Stimulated activated CD8-positive, alpha-beta memory T cell treated with anti-CD3 and anti-CD28 coated beads, Interleukin-4, amount 100 ng/mL, for 4 hours (primary cell): ENCODE results near the gene SCAF11.

Experiments used
- DNase-seq, 2 donors: peaks; one replicate each; pipeline ENCODE4 v3.0.0-alpha.2; 2020; ENCODE audit warnings: low read depth in 2 of 2, low spot score in 1 of 2

The SCAF11 gene

GRCh38 chr12:45980540-45980939 is 9.8 kb downstream of the SCAF11 start:
- no peak for DNase-seq

- DNase-seq: no peak
These were observed 12.3 kb downstream of the SCAF11 start for GRCh38 chr12:45978108-45978507.

- no peak for DNase-seq
These were observed 12.8 kb downstream of the SCAF11 start for GRCh38 chr12:45977620-45978019.

GRCh38 chr12:45975506-45975905 is 14.9 kb downstream of the SCAF11 start:
- no peak for DNase-seq

GRCh38 chr12:45974883-45975282 is 15.5 kb downstream of the SCAF11 start:
- DNase-seq: no peak

GRCh38 chr12:45974171-45974719 is 16.1 kb downstream of the SCAF11 start:
- no peak for DNase-seq

- DNase-seq: no peak
These were observed 16.8 kb downstream of the SCAF11 start for GRCh38 chr12:45973526-45973925.

- no peak for DNase-seq
These were observed 20.0 kb downstream of the SCAF11 start for GRCh38 chr12:45970391-45970790.

GRCh38 chr12:45969084-45969483 is 21.3 kb downstream of the SCAF11 start:
- no peak for DNase-seq

GRCh38 chr12:45966486-45966885 is 23.9 kb downstream of the SCAF11 start:
- DNase-seq: no peak

- DNase-seq: no peak
These were observed 27.6 kb downstream of the SCAF11 start for GRCh38 chr12:45962553-45963325.

GRCh38 chr12:45959728-45960127 is 30.6 kb downstream of the SCAF11 start:
- DNase-seq: no peak

- no peak for DNase-seq
These were observed 31.3 kb downstream of the SCAF11 start for GRCh38 chr12:45959025-45959424.

GRCh38 chr12:45948546-45948945 is 41.8 kb downstream of the SCAF11 start:
- no peak for DNase-seq

GRCh38 chr12:45946435-45946834 is 43.9 kb downstream of the SCAF11 start:
- no peak for DNase-seq

- DNase-seq: no peak
These were observed 45.6 kb downstream of the SCAF11 start for GRCh38 chr12:45944771-45945170.

GRCh38 chr12:45939759-45940158 is 50.6 kb downstream of the SCAF11 start:
- DNase-seq: no peak

- DNase-seq: no peak
These were observed 51.8 kb downstream of the SCAF11 start for GRCh38 chr12:45938566-45938965.

- no peak for DNase-seq
These were observed 55.4 kb downstream of the SCAF11 start for GRCh38 chr12:45934956-45935355.

GRCh38 chr12:45933504-45933903 is 56.9 kb downstream of the SCAF11 start:
- no peak for DNase-seq

GRCh38 chr12:45930369-45930768 is 60.0 kb downstream of the SCAF11 start:
- no peak for DNase-seq

- no peak for DNase-seq
These were observed 62.1 kb downstream of the SCAF11 start for GRCh38 chr12:45928309-45928708.

- DNase-seq: no peak
These were observed 71.6 kb downstream of the SCAF11 start for GRCh38 chr12:45918818-45919217.
